AG08395 (cell line): ENCODE measurements around the gene HTT-AS.
A peak's percentile ranks its signal among the peaks of the same experiment; 100 is the strongest.

Experiments
- DNase-seq: peaks from one replicate; pipeline ENCODE4 v3.0.0; 2012; ENCODE audit warnings: mixed read lengths, low spot score

The HTT-AS gene

DNA sequence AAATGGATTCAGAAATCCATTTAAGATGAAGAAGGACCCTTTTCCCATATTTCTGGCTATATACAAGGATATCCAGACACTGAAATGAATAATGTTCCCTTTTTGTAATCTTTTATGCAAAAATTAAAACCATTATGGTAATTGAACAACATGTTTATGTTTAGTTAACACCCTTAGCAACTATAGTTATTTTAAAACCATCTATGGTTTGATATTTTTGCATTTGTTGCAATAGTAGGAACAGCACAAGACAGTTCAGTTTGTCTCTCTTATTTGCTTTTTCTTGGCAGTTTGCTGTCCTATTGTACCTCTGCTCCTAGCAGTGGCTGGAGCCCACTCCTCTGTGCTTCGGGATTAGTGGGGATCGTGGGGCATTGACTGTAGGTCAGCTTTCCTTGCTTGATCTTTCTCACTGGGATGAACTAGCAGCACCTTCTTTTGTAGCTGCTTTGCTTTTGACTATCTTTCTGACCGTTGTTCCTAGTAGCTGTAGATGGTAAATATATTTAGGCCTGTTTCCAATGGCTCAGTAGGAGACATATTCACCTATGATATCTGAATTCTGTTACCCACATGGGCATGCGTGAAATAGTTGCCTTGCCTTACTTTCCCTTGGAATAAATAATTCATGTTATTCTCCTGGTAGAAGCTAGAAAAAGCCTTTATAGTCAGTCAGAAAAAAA, 12.9 kb upstream of the HTT-AS start:
- DNase-seq = no peak

DNA sequence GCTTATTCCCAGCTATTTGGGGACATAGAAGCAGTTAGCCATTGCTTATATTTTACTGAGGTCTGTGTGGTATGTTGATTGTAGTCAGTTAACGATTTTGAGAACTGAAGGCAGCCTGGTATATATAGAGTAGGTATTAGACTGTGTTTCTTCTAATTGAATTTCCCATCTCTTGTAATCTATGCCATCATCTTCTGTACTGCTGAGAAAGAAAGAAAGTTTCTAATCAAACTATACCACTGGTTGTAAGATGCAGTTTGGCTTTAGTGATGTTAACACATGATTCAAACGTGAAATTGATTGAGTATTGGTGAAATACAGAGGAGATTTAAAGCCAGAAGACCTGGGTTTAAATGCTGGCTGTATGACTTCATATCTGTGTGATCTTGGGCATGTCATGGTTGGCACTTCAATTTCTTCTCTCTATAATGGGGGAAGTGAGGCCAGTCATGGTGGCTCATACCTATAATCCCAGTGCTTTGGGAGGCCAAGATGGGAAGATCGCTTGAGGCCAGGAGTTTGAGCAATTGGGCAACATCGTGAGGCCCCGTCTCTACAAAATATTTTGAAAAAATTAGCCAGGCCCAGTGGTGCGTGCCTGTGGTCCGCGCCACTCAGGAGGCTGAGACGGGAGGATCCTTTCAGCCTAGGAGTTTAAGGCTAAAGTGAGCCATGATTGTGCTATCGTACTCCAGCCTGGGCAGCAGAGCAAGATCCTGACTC, 11.8 kb upstream of the HTT-AS start:
- DNase-seq = no peak

DNA sequence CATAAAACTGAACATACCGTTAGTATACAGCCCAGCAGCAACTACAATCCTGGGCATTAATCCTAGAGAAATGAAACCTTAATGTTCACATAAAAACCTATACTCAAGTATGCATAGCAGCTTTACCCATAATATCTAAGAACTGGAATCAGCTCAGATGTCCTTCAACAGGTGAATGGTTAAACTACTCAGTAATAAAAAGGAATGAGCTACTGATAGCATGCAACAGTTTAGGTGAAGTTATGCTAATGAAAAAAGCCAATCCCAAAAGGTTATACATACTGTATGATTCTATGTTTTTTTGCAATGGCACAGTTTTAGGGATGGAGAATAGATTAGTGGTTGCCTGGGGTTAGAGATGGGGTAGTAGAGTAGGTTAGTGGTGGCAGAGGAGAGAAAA, 9.4 kb upstream of the HTT-AS start:
- no peak for DNase-seq

DNA sequence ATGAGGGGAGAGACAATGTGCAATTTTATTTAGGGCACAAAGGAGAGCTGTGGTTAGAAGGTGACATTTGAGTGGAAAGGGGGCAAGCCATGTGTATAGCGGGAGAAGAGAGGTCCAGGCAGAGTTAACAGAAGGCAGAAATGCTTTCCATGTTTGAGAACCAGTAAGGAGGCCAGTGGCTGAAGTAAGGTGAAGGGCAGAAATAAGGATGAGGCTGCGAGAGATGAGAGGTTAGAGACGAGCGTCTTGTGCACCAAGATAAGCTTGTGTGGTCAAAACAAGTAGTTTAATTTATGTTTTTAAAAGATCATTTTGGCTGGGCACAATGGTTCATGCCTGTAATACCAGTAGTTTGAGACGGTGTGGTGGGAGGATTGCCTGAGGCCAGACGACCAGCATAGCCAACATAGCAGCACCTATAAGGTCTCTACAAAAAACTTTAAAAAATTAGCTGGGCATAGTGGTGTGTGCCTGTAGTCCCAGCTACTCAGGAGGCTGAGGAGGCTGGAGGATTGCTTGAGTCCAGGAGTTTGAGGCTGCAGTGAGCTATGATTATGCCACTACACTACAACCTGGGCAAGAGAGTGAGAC, 8.7 kb upstream of the HTT-AS start:
- no peak for DNase-seq

DNA sequence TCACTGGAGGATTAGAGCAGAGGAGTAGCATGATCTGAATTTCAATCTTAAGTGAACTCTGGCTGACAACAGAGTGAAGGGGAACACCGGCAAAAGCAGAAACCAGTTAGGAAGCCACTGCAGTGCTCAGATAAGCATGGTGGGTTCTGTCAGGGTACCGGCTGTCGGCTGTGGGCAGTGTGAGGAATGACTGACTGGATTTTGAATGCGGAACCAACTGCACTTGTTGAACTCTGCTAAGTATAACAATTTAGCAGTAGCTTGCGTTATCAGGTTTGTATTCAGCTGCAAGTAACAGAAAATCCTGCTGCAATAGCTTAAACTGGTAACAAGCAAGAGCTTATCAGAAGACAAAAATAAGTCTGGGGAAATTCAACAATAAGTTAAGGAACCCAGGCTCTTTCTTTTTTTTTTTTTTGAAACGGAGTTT, 5.4 kb upstream of the HTT-AS start:
- DNase-seq = no peak

DNA sequence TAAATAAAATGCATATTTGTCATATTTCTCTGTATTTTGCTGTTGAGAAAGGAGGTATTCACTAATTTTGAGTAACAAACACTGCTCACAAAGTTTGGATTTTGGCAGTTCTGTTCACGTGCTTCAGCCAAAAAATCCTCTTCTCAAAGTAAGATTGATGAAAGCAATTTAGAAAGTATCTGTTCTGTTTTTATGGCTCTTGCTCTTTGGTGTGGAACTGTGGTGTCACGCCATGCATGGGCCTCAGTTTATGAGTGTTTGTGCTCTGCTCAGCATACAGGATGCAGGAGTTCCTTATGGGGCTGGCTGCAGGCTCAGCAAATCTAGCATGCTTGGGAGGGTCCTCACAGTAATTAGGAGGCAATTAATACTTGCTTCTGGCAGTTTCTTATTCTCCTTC, 3.5 kb upstream of the HTT-AS start:
- no peak for DNase-seq

DNA sequence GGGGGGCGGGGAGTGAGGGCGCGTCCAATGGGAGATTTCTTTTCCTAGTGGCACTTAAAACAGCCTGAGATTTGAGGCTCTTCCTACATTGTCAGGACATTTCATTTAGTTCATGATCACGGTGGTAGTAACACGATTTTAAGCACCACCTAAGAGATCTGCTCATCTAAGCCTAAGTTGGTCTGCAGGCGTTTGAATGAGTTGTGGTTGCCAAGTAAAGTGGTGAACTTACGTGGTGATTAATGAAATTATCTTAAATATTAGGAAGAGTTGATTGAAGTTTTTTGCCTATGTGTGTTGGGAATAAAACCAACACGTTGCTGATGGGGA, 1.3 kb upstream of the HTT-AS start:
- DNase-seq = no peak

DNA sequence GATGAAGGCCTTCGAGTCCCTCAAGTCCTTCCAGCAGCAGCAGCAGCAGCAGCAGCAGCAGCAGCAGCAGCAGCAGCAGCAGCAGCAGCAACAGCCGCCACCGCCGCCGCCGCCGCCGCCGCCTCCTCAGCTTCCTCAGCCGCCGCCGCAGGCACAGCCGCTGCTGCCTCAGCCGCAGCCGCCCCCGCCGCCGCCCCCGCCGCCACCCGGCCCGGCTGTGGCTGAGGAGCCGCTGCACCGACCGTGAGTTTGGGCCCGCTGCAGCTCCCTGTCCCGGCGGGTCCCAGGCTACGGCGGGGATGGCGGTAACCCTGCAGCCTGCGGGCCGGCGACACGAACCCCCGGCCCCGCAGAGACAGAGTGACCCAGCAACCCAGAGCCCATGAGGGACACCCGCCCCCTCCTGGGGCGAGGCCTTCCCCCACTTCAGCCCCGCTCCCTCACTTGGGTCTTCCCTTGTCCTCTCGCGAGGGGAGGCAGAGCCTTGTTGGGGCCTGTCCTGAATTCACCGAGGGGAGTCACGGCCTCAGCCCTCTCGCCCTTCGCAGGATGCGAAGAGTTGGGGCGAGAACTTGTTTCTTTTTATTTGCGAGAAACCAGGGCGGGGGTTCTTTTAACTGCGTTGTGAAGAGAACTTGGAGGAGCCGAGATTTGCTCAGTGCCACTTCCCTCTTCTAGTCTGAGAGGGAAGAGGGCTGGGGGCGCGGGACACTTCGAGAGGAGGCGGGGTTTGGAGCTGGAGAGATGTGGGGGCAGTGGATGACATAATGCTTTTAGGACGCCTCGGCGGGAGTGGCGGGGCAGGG, 711 bp upstream of the HTT-AS start:
- peak; percentile 76 for DNase-seq

DNA sequence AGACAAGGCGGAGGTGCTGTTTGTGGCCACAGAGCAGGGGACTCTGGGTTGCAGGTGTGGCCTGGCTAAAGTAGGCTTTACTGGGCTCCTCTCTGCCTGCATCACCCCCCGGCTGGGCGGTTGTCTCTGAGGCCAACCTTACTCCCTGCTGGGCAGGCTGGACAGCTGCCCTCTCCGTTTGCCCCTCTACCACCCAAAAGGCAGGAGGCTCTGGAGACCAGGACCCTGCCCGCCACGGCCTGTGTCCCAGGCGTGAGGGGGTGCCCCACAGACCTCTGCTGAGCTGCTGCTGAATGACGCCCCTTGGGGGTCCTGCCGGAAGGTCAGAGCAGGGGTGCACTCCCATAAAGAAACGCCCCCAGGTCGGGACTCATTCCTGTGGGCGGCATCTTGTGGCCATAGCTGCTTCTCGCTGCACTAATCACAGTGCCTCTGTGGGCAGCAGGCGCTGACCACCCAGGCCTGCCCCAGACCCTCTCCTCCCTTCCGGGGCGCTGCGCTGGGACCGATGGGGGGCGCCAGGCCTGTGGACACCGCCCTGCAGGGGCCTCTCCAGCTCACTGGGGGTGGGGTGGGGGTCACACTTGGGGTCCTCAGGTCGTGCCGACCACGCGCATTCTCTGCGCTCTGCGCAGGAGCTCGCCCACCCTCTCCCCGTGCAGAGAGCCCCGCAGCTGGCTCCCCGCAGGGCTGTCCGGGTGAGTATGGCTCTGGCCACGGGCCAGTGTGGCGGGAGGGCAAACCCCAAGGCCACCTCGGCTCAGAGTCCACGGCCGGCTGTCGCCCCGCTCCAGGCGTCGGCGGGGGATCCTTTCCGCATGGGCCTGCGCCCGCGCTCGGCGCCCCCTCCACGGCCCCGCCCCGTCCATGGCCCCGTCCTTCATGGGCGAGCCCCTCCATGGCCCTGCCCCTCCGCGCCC, 920 bp downstream of the HTT-AS start:
- no peak for DNase-seq

DNA sequence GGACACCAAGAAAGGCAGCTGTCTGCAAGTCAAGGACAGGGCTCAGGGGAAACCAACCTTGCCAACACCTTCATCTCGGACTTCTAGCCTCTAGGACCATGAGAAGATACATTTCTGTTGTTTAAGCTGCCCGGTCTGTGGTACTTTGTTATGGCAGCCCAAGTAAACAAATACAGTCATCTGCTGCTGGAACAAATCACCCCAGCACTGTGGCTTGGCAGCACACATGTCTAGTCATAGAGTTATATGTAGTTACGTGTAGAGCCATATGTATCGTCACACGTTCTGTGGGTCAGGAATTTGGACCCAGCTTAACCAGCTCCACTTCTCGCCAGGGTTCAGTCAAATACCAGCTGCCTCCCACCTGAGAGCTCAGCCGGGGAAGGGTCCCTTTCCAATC, 2.5 kb downstream of the HTT-AS start:
- no peak for DNase-seq

DNA sequence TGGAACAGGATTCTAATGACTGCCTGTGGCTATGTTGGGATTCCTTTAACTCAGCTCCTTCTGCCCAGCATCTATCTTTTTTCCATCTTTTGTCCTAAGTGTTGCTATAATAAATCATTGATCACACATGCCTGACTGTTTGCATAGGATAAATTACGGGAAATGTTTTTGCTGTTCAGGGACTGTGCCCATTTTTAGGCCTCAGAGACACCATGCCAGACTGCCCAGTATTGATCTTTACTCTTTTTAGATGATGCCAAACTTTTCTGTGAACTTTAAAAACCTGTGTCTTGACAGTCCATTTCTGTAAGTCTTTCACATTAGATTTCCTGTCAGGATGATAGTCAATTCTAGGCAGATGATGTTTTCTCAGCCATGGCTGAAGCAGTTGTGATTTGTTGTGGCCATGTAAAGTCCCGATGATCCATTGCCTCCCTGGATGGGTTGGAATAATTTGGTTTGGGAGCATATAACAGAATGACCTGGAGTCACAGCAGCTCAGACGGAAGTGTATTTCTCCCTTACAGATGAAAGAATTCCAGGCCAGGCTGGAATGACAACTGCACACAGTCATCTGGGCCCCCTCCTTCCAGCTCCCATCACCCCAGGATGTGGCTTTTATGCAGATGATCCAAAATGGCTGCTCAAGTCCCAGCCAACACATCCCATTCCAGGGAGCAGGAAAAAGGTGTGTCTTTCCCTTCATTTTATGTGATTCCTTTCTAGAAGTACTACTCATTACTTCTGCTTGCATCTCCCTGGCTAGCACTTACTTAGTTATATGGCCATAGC, 3.4 kb downstream of the HTT-AS start:
- peak; percentile 54 for DNase-seq

DNA sequence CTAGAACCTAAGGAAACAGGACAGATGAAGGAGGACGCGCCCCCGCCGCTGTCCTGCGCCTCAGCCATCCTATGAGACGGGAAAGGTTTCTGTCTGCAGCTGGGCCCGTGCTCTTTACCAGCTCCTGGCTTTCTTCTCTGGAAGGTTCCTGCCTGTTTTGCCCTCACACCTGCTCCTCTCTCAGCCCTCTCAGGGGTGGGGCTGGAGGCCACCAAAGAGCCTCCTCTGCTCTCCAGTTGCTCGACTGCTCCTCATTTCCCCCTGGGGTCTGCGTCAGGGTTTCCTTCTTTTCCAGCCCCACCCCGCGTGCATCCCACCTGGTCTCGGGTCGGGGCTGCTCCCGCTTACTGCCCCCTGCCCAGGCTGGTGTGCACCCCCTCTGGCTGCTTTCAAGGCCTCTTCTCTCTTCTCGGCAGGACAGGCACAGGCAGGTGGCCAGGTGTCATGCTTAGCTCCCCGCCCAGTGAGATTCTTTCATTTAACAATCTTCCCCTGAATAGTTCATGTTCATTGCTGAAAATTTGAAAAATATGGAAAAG, 4.6 kb downstream of the HTT-AS start:
- DNase-seq = no peak

DNA sequence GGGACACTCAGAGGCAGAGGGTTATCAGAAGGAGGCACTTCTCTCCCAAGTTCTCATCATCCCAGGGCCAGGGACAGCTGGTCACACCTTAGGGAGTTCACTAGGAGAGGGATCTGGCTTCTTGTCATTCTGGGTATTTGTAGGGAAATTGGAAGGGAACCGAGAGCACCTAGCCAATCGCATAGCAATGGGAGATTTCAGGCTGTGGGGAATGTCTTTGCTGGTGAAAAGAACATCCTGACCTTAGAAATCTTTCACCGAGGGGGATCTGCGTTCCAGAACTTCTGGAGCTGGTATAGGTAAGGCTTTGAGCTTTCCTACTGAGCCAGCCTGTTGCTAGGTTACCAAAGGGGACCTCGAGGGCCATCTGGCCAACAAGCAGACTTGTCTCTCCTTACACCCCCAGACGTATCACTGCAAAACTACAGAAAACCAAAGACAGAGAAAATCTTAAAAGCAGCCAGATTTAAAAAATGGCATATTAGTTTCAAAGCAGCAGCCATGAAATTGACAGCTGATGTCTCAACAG, 6.8 kb downstream of the HTT-AS start:
- DNase-seq = no peak

DNA sequence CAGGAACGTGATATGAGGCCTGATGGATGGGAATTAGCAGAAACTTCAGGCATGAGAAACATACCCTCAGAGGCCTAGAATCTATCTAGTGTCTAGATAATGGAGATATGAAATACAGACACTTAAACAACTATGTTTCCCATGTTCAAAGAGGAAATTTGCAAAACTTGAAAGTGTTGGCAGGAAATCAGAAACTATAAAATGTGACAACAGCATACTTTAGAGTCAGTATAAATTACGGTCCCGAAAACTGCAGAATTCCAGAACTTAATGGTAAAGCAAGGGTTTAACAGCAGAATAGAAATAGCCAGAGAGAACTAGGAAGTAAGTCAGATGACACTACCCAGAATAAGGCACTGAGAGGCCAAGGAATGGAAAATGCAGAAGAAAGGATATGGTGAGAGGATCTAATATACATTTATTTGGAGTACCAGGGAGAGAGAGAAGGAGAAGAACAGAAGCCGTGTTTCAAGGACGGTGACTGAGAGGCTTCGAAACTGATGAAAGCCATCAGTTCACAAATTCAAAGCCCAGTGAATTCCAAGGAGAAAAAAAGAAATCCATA, 7.4 kb downstream of the HTT-AS start:
- DNase-seq = no peak

DNA sequence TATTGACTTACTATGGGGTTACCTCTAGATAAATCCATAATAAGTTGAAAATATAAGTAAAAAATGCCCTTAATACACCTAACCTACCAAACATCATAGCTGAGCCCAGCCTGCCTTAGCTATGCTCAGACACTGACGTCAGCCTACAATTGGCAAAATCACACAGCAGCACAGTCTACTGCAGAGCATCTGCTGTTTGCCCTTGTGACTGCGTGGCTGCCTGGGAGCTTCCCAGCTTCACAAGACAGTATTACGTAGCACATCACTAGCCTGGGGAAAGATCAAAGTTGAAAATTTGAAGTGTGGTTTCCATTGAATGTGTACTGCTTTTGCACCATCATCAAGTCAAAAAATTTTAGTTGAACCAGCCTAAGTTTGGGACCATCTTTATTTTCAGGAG, 8.8 kb downstream of the HTT-AS start:
- no peak for DNase-seq

DNA sequence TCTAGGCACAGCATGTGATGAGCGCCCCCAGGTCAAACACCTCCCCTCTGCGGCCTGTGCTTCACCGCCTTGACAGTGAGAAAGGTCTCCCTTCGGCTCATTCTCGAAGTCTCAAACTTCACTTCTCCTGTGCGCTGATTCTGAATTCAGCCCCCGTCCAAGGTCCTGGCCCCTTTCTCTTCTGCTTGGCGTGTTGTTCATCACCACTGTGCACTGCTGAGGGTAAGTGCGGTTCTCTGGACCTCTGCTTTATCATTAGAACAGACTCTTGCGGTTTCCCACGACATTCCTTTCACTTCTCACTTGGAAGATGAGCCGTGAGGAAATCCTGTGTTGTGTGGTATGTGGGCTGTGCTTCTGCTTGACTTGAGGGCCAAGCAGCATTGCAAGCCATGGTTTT, 11.9 kb downstream of the HTT-AS start:
- peak; percentile 24 for DNase-seq

DNA sequence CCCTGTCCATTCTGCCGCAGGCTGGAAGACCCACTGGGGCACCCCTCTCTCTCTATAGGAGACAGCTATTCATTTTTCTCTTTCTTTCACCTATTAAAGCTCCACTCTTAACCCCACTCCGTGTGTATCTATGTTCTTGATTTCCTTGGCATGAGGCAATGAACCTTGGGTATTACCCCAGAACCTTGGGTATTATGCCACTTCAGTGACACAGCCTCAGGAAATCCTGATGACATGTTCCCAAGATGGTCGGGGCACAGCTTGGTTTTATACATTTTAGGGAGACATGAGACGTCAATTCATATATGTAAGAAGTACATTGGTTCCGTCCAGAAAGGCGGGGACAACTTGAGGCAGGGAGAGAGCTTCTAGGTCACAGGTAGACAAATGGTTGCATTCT, 13.4 kb downstream of the HTT-AS start:
- no peak for DNase-seq

DNA sequence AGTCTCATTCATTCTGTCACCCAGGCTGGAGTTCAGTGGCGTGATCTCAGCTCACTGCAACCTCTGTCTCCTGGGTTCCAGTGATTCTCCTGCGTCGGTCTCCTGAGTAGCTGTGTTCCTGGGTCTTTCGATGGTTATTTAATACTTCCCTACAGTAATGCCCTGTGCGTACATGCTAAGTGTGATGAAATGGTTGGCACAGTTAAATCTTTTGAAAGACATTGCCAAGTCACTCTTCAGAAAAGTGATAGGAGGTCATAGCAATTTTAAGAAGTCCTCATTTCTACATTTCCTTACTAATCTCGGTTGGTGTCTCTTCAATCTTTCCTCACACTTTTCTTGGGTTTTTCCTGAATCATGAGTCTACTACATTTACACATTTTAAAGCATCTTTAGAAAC, 14.4 kb downstream of the HTT-AS start:
- no peak for DNase-seq

DNA sequence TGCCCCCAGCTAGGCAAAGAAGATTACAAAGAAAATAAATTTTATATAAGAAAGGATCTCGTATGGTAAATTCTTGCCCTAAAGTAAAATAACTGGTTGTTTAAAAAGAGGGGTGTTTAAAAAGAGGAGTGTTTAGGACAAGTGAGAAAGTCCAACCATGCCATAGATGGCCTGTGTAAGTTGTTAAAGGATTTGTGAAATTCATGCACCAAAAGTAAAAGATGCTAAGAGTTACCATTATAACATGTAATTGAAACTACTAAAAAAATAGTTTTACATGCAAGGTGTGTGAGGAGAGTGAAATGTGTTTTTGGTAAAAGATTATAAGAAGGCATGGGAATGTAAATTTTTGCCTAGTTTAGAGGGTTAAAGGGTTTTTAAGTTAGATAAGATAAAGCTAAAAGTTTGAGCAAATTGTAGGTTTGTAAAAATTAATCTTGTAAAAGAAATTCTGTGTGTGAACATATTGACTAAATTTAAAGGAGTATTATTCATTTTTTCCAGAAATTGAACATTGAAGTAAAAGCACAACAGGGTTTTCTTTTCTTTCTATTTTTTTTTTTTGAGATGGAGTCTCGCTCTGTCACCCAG, 20.1 kb downstream of the HTT-AS start:
- no peak for DNase-seq
